ENCODE data around the gene NAGA.

DNA sequence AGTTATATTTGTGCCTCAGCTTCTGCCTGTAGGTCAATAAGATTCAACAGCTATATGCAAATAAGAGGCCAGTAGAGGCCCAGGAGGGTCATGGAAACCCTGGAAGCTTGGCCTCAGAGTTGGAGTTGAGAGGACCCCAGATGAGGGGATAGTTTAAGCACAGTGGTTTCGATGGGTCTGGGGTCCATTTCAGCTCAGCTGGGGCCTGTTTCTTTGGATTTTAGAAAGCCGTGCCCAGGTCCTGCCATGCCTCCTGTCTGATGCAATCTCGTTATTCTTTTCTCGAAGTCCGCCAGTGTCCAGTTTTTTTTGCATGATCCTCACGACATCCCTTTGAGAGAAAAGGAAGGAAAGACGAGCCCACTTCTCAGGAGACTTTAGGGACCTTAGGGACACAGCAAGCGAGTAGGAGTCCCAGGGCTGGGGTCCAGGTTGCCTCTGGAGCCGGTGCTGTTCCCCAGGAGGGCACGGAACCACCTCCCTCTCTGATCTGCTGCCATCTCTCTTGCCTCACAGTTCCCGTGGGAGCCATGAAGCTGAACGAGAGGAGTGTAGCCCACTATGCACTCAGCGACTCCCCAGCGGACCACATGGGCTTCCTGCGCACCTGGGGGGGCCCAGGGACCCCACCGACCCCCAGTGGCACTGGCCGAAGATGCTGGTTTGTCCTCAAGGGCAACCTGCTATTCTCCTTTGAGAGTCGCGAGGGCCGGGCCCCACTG is 6.3 kb upstream of the NAGA start:
- no peak for TF ChIP-seq SOX6 (IDR thresholded peaks at IDR 0.05)
- TF ChIP-seq, protein P1, sequence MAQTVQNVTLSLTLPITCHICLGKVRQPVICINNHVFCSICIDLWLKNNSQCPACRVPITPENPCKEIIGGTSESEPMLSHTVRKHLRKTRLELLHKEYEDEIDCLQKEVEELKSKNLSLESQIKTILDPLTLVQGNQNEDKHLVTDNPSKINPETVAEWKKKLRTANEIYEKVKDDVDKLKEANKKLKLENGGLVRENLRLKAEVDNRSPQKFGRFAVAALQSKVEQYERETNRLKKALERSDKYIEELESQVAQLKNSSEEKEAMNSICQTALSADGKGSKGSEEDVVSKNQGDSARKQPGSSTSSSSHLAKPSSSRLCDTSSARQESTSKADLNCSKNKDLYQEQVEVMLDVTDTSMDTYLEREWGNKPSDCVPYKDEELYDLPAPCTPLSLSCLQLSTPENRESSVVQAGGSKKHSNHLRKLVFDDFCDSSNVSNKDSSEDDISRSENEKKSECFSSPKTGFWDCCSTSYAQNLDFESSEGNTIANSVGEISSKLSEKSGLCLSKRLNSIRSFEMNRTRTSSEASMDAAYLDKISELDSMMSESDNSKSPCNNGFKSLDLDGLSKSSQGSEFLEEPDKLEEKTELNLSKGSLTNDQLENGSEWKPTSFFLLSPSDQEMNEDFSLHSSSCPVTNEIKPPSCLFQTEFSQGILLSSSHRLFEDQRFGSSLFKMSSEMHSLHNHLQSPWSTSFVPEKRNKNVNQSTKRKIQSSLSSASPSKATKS (CRISPR knock-in tag; IDR thresholded peaks at IDR 0.05), result no peak
- no peak for TF ChIP-seq POLR2AphosphoS5 (IDR thresholded peaks at IDR 0.05; ENCODE audit: control insufficient read depth, insufficient read depth, low read depth, low read length)
- TF ChIP-seq RCOR1 (IDR thresholded peaks at IDR 0.05; ENCODE audit: borderline replicate concordance in 1 of 2, low read depth in 2 of 2, low read length in 2 of 2), result no peak
- TF ChIP-seq, protein P2, sequence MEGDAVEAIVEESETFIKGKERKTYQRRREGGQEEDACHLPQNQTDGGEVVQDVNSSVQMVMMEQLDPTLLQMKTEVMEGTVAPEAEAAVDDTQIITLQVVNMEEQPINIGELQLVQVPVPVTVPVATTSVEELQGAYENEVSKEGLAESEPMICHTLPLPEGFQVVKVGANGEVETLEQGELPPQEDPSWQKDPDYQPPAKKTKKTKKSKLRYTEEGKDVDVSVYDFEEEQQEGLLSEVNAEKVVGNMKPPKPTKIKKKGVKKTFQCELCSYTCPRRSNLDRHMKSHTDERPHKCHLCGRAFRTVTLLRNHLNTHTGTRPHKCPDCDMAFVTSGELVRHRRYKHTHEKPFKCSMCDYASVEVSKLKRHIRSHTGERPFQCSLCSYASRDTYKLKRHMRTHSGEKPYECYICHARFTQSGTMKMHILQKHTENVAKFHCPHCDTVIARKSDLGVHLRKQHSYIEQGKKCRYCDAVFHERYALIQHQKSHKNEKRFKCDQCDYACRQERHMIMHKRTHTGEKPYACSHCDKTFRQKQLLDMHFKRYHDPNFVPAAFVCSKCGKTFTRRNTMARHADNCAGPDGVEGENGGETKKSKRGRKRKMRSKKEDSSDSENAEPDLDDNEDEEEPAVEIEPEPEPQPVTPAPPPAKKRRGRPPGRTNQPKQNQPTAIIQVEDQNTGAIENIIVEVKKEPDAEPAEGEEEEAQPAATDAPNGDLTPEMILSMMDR (IDR thresholded peaks at IDR 0.05 in 2 of 3, conservative IDR thresholded peaks at IDR 0.05 in 1 of 3; ENCODE audit: insufficient read depth in 2 of 3, low read depth in 1 of 3, low read length in 3 of 3), result no peak
- no peak for TF ChIP-seq SETDB1 (IDR thresholded peaks at IDR 0.05; ENCODE audit: low read length)
- TF ChIP-seq, protein P3, sequence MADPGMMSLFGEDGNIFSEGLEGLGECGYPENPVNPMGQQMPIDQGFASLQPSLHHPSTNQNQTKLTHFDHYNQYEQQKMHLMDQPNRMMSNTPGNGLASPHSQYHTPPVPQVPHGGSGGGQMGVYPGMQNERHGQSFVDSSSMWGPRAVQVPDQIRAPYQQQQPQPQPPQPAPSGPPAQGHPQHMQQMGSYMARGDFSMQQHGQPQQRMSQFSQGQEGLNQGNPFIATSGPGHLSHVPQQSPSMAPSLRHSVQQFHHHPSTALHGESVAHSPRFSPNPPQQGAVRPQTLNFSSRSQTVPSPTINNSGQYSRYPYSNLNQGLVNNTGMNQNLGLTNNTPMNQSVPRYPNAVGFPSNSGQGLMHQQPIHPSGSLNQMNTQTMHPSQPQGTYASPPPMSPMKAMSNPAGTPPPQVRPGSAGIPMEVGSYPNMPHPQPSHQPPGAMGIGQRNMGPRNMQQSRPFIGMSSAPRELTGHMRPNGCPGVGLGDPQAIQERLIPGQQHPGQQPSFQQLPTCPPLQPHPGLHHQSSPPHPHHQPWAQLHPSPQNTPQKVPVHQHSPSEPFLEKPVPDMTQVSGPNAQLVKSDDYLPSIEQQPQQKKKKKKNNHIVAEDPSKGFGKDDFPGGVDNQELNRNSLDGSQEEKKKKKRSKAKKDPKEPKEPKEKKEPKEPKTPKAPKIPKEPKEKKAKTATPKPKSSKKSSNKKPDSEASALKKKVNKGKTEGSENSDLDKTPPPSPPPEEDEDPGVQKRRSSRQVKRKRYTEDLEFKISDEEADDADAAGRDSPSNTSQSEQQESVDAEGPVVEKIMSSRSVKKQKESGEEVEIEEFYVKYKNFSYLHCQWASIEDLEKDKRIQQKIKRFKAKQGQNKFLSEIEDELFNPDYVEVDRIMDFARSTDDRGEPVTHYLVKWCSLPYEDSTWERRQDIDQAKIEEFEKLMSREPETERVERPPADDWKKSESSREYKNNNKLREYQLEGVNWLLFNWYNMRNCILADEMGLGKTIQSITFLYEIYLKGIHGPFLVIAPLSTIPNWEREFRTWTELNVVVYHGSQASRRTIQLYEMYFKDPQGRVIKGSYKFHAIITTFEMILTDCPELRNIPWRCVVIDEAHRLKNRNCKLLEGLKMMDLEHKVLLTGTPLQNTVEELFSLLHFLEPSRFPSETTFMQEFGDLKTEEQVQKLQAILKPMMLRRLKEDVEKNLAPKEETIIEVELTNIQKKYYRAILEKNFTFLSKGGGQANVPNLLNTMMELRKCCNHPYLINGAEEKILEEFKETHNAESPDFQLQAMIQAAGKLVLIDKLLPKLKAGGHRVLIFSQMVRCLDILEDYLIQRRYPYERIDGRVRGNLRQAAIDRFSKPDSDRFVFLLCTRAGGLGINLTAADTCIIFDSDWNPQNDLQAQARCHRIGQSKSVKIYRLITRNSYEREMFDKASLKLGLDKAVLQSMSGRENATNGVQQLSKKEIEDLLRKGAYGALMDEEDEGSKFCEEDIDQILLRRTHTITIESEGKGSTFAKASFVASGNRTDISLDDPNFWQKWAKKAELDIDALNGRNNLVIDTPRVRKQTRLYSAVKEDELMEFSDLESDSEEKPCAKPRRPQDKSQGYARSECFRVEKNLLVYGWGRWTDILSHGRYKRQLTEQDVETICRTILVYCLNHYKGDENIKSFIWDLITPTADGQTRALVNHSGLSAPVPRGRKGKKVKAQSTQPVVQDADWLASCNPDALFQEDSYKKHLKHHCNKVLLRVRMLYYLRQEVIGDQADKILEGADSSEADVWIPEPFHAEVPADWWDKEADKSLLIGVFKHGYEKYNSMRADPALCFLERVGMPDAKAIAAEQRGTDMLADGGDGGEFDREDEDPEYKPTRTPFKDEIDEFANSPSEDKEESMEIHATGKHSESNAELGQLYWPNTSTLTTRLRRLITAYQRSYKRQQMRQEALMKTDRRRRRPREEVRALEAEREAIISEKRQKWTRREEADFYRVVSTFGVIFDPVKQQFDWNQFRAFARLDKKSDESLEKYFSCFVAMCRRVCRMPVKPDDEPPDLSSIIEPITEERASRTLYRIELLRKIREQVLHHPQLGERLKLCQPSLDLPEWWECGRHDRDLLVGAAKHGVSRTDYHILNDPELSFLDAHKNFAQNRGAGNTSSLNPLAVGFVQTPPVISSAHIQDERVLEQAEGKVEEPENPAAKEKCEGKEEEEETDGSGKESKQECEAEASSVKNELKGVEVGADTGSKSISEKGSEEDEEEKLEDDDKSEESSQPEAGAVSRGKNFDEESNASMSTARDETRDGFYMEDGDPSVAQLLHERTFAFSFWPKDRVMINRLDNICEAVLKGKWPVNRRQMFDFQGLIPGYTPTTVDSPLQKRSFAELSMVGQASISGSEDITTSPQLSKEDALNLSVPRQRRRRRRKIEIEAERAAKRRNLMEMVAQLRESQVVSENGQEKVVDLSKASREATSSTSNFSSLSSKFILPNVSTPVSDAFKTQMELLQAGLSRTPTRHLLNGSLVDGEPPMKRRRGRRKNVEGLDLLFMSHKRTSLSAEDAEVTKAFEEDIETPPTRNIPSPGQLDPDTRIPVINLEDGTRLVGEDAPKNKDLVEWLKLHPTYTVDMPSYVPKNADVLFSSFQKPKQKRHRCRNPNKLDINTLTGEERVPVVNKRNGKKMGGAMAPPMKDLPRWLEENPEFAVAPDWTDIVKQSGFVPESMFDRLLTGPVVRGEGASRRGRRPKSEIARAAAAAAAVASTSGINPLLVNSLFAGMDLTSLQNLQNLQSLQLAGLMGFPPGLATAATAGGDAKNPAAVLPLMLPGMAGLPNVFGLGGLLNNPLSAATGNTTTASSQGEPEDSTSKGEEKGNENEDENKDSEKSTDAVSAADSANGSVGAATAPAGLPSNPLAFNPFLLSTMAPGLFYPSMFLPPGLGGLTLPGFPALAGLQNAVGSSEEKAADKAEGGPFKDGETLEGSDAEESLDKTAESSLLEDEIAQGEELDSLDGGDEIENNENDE (IDR thresholded peaks at IDR 0.05; ENCODE audit: low read depth, low read length), result no peak
- no peak for TF ChIP-seq ZBTB7A (IDR thresholded peaks at IDR 0.05; ENCODE audit: borderline replicate concordance, control insufficient read depth, low read depth, low read length)
- no peak for TF ChIP-seq ZNF644 (tag; IDR thresholded peaks at IDR 0.05; ENCODE audit: low read depth)
- no peak for TF ChIP-seq EZH2 (IDR thresholded peaks at IDR 0.05; ENCODE audit: borderline replicate concordance, low read depth, low read length)

Data from K562 (cell line).